WTC11 (cell line): ENCODE measurements around the gene IPP.

Experiments used
- CTCF ChIP-seq: fragments of 200-600 bp; IDR thresholded peaks from 2 replicates; pipeline ENCODE4 v1.8.0; 2022; ENCODE audit warnings: antibody characterized with exemption
- FOXP1 ChIP-seq: sonication (generic); formaldehyde crosslinking; IDR thresholded peaks from 2 replicates; pipeline ENCODE4 v1.8.0; 2022; ENCODE audit warnings: missing genetic modification reagents, mild to moderate bottlenecking, moderate library complexity, borderline replicate concordance
- NFYB ChIP-seq: sonication (generic); formaldehyde crosslinking; conservative IDR thresholded peaks from 2 replicates; pipeline ENCODE4 v1.8.0; 2022; ENCODE audit warnings: low read depth, missing genetic modification reagents
- ZNF317 ChIP-seq: sonication (generic); formaldehyde crosslinking; IDR thresholded peaks from 2 replicates; pipeline ENCODE4 v1.8.1; 2023; ENCODE audit warnings: low read depth, mild to moderate bottlenecking, moderate library complexity, missing genetic modification reagents, borderline replicate concordance
- TF ChIP-seq, protein P1 (sequence below): fragments of 250-450 bp; sonication (Bioruptor Pico); IDR thresholded peaks from 2 replicates; pipeline ENCODE4 v2.1.2; 2022; ENCODE audit warnings: mild to moderate bottlenecking, moderate library complexity

GRCh38 chr1:45785583-45785982 is 35.1 kb upstream of the IPP start:
- TF ChIP-seq CTCF (no peak), FOXP1 (no peak), NFYB (no peak), ZNF317 (no peak)
- TF ChIP-seq, protein P1, sequence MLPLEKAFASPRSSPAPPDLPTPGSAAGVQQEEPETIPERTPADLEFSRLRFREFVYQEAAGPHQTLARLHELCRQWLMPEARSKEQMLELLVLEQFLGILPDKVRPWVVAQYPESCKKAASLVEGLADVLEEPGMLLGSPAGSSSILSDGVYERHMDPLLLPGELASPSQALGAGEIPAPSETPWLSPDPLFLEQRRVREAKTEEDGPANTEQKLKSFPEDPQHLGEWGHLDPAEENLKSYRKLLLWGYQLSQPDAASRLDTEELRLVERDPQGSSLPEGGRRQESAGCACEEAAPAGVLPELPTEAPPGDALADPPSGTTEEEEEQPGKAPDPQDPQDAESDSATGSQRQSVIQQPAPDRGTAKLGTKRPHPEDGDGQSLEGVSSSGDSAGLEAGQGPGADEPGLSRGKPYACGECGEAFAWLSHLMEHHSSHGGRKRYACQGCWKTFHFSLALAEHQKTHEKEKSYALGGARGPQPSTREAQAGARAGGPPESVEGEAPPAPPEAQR = no peak
